Fibroblast of skin of back (primary cell): Measurements from ENCODE around the gene CREB5.
A peak's percentile ranks its signal among the peaks of the same experiment; 100 is the strongest.

Experiments used
- DNase-seq: peaks from one replicate; pipeline ENCODE4 v3.0.0-alpha.2; 2013

CREB5 gene

DNA sequence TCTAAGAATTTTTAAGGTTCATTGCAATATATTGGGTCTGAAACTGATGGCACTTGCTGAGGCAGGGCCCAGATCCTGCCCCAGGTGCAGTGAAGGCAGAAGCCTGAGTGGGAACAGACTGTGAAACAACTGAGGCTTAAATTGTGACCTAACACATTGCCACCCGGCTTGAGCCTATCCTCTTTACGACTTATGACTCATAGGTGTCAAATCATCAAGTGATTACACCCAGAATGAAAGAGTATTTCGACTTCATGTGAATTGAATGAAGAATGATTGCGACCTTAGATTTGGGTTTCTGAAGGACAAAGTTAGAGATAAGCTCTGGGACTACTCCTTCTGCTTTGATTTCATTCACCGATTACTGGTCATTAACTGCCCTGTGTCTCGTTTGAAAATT is 200.9 kb downstream of the CREB5 start:
- no peak for DNase-seq

GRCh38 chr7:28615091-28615490 is 202.8 kb downstream of the CREB5 start:
- no peak for DNase-seq

GRCh38 chr7:28617308-28617880 is 205.1 kb downstream of the CREB5 start:
- DNase-seq: no peak

DNA sequence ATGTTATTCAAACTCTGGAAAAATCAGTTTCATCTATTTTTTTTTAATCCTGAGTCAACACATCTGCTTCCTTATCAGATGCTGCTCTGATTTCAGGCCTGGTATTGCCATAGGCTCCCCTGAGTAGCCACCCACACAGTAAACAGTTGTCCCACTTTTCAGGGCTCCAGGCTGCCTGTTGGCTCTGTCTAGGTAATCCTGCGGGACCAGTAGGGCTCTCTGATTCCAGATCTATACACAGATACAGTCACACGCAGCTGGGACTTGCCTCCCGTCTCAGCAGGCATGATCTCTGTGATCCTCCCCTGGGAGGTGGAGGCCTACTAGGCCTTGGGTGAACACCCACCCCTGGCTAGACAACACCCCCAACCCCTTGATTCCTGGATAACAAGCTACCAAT is 206.1 kb downstream of the CREB5 start:
- DNase-seq: no peak

DNA sequence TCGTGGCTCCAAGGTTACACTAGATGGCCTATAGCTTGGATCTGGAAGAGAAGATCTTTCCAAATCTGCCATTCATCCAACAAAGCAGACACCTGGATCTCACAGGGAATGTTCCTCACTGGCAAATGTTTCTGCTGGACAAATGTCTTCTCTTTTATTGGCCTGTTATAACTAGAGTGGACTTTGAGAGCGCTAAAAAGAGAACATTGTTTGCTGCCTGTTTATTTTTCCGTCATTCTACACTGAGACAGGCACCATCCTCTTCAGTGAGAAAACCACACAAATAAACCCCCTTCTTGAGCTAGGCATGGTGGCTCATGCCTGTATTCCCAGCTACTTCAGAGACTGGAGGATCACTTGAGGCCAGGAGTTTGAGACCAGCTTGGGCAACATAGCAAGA is 206.9 kb downstream of the CREB5 start:
- no peak for DNase-seq

DNA sequence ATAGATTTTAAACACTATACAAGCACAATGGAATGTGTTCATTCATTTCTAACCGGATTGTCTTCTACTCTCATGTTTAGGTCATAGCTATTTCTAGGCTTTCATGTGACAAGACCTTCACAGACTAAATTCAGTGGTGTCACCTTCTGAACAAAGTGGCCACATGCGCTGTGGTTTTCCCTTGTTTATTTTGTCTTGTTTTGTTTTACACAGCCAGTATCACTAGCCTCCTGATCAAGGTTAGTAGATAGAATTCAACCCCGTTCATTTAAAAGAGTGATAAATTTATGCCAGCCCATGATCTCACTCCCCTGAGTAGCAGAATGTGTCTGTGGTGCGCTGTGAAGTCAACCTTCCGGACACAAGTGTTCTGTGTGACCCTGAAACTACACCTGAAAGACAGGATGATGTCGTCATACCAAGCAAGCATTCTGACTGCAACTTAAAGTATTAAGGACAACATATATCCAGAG is 209.1 kb downstream of the CREB5 start:
- DNase-seq: peak; percentile 72

DNA sequence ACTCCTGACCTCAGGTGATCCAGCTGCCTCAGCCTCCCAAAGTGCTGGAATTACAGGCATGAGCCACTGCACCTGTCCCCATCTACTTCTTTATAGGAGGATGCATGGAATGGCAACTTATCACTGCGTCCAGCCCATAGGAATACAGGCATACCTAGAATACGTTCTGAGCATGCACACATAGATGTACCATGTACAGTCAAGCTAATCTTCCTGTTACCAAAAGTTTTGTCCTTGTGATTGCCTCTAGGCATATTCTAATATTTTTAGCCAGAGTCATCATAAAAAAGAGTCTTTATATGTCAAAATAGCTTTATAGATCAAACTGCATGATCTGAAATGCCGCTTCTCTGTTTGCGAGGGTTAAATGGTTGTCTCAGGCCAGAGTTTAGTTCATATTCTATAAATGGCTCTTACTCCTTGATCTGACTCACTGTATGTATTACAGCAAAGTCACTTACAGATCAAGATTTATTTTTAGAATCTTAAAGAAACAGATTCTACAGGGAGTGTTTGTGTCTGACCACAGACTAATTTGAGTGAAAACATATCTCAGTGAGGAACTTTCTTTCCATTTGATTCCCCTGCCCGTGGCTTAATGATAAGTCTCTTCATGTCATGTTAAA is 210.9 kb downstream of the CREB5 start:
- DNase-seq: peak; percentile 87

DNA sequence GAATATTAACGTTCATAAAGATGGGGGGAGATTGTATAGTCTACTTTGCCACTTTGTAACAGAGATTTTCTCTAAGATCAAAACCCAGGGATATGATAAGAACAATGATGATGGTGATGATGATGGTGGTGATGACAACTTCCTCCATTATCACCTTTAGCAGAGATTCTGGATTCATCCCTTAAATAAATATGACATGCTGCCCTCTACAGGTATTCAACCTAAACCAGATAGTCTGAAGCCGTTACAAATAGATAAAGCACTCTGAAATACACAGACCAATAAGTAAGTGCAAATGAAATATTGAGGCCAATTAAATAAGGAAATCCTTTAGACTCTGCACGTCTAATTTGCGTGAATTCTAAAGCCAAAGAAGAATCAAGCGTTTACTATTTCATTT is 211.5 kb downstream of the CREB5 start:
- DNase-seq: no peak

DNA sequence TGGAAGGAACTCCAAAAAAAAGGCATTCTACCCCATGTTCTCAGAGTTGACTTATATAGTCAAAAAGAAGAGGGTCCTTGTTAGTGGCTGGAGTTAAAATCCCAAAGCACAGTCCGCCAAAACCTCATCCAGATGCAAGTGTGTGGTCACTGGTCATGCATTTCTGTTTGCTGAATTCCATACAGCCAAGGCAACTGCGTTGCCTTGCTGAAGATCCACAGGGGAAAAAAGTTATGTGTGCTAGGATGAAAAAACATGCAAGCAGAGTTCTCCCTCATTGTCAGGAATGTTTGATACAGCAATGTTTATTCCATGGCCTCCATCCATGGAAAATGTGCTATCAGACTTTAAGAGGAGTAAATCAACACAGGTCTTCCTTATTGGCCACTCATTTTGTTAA is 213.1 kb downstream of the CREB5 start:
- DNase-seq: peak; percentile 72

DNA sequence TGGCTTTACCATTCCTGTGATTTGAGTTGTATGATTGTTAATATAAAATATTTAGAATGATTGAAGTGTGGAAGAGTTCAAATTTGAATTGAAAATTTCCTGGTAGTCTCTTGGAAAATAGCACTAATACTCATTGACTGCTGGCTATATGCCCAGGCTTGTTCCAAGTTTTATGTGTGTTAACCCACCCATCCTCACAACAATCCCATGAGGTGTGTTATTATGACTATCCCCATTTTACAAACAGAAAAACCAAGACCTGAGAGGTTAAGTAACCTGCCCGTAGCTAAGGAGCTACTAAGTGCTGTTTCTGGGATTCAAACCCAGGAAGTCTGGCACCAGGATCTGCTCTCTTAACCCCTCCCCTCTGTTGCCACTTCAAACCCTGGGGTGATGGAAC is 213.9 kb downstream of the CREB5 start:
- DNase-seq: no peak

DNA sequence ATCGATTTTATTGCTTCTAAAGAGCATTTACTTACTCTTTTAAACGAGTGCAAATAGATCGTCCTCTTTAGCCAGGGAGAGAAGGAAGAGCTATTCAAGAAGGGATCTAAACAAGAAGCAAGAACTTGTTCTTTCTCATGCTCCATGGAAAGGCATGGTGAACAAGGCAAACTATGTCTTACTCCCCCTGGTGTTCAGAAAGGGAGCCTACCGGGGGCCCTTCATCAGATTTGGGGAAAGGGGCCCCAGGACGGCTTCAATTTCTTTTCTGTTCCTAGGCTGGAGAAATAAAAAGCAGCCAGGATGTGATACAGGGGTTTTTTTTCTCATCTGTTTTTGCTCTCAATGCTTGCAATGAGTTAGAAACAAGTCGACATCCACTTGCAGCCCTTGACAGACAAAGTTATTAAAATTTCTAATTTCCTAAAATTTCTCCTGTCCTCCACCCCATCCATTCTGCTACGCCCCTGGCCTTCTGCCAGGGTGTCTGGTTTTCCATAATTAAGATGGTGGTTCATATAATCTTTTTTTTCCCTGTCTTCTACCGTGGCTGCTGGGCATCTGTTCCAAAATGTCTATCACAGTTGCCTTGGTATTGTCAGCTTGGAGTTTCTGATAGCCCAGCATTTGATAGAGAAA is 214.4 kb downstream of the CREB5 start:
- DNase-seq: peak; percentile 41

DNA sequence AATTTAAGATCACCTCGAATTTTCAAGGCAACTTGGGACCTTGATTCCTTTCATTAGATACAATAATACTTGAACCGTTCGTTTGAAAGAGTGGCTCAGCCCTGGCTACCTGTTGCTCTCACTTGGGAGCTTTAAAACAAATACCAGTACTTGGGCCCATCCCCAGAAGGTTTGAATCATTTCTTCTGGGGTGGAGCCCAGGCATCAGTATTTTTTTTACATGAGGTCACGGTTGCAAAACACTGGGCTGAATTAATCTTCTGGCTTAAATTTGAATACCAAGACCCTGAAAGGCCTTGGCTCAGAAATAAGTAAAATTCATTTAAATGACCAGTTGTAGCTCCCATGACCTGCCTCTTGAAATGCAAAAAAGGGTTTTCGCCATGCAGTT is 214.9 kb downstream of the CREB5 start:
- DNase-seq: no peak

GRCh38 chr7:28627896-28628295 is 215.6 kb downstream of the CREB5 start:
- no peak for DNase-seq

DNA sequence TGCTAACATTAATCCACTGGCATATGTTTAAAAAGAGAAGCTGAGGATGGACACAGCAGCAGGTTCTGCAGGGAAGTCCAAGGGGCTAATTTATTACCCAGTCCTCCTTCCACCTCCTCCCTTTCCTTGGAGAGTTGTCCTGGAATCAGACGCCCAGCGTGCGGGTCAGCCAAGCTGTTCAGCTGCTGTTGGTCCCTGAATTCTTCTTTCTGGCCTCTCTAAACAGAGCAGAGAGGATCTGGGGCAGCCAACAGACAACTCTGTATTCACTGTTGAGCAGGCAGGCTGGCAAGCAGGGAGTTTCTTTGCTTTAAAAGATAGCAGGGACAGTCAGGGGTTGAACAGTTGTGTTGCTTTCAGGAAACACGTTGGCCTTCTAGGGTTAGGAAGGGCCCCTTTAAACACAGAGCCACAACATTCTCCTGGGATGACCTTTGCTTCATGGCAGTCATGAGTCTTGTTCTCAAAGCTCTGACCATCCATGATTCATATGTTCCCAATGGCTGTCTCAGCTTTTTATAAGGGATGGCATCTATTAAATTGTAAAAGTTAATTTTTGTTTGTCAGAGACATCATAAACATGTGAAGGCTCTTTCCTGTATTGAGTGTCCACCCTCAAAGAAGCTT is 217.0 kb downstream of the CREB5 start:
- DNase-seq: peak; percentile 68

DNA sequence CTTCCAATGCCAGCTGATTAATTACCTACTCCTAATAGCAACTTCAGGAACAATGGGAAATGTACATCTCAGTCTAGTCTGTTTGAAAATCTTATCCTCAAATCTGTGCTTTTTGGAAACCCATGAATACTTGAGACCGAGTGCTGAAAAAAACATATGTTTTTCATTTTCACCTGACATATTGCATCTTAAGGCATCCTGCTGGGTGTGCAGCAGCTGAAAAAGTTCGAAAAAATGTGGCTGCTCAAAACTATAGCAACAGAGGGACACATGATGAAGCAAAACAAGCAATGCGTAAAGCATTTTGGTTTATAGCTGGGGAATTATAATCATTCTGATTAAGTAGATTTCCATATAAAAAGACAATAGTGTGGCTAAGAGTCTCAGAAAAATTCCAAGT is 218.0 kb downstream of the CREB5 start:
- peak; percentile 58 for DNase-seq

DNA sequence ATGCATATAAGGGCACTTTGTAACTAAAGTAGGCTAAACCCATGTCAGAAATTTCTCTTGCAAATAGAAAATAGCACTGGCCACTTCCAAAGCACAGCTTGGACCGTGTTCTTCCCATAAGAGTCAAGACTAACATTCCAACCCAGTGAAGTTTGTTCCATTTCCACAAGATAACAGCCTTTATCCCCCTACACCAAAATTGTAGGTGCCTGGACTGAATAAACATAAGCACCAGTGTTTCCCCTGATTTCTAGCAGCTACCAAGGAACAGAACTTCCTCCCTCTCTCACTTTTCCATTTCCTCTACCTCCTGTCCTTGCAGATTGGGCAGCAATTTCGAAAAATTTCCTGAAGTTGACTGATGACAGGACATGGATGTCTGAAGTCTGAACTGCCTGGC is 219.7 kb downstream of the CREB5 start:
- DNase-seq: no peak

GRCh38 chr7:28638914-28639313 is 226.6 kb downstream of the CREB5 start:
- no peak for DNase-seq

DNA sequence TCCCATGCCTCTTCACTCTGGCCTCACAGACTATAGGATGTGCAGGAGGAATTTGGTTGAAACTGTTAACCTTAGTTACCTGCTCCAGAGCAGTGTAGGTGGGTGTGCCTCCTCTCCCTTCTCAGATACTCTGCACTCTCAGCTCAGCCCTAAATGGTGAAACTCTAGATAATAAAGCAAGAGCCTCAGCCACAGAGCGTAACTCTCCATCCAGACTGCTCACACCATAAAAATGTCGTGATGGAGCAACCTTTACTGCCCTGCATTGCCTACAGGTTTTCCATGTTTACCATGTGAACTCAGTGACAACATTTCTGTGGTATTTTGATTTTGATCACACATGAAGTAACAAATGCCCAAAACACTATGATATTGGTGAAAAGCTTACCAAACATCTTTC is 227.7 kb downstream of the CREB5 start:
- no peak for DNase-seq

DNA sequence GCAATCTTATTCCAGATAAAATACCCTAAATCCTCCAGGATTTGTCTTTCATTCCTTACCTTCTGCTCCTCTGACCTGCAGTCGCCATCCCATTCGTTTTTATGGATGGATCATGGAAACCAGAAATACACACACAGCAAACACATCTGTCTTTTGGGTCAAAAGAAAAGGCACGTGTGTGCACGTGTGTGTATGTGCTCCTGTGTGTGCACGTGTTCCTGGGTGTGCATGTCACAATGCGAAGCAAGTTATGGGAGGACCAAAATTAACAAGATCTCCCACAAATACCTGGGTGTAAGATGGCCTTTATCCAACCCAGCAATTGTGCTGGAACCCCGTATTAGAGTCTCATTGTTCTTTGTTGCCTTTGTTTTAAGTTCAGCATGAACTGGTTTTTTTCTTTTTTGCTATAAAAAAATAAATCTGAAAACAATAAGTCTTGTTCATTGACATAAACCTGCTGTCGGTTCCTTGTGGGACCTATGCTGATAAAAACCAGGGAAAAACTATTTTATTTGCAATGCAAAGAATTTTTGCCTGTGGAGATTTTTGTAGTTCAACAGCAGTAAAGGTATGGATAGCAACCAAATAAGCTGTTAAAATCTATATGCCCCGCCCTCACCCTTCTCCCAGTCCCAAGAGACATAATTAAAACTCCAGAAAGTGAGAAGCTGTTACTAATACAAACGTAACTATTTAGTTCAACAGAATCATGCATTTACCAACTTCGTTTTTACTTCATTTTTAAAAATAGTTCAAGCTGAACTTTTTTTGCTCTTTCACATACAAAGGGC is 229.6 kb downstream of the CREB5 start:
- DNase-seq: no peak

DNA sequence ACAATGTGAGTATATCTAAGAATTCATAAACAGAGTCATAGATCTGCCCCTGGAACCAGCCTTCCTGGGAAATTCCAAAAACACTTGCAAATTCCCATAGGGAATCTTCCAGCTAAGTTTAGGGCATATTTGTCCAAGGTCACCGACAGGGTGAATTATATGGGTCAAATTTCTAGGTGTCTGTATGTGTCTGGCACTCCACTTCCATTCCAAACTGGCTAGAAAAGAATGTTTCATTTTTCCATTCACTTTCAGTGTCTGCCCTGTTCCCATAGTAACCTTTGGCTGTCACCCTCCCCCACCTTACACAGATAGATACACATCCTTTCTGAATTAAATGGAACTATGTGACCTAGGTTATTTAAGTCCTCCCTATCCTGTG is 230.9 kb downstream of the CREB5 start:
- DNase-seq: peak; percentile 67

DNA sequence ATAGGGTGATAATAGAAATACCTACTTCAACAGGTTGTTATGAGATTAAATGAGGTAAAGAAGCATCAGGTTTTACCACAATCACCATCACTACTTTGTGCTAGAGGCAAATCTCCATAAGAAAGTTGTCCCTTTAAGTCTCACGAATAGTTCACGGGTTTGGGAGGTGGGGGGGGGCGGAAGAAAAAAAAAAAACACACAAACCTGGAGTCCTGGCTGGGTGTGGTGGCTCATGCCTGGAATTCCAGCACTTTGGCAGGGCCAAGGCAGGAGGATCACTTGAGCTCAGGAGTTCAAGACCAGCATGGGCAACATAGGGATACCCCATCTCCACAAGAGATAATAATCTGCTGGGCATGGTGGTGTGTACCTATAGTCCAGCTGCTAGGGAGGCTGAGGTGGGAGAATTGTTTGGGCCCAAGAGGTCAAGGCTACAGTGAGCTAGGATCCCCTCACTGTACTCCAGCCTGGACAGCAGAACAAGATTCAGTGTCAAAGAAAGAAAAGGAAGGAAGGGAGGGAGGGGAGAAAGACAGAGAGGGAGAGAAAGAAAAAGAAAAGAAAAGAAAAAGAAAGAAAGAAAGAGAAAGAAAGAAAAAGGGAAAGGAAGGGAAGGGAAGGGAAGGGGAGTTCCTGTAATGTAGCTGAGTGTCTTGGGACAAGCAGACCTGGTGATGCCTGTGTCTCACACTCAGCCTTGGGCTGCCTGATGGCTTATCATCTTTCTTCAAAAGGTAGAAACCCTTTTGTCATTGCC is 231.4 kb downstream of the CREB5 start:
- DNase-seq: no peak

GRCh38 chr7:28645866-28646265 is 233.5 kb downstream of the CREB5 start:
- no peak for DNase-seq
